Choroid plexus epithelial cell (primary cell): ENCODE results near the gene PYGM.

Source experiments
- DNase-seq: peaks from one replicate; pipeline ENCODE4 v3.0.0-alpha.2; 2010; ENCODE audit warnings: low read depth
- H3K4me3 ChIP-seq: 2 replicates; pipeline ENCODE4 v1.5.1; 2011; ENCODE audit warnings: low read depth, mild to moderate bottlenecking, control low read depth, low read length, moderate library complexity
- TF ChIP-seq, protein P1 (sequence below): conservative IDR thresholded peaks from 2 replicates; pipeline ENCODE4 v1.5.1; 2011; ENCODE audit warnings: low read depth, mild to moderate bottlenecking, control low read depth, inconsistent platforms, low read length, moderate library complexity

Gene PYGM

DNA sequence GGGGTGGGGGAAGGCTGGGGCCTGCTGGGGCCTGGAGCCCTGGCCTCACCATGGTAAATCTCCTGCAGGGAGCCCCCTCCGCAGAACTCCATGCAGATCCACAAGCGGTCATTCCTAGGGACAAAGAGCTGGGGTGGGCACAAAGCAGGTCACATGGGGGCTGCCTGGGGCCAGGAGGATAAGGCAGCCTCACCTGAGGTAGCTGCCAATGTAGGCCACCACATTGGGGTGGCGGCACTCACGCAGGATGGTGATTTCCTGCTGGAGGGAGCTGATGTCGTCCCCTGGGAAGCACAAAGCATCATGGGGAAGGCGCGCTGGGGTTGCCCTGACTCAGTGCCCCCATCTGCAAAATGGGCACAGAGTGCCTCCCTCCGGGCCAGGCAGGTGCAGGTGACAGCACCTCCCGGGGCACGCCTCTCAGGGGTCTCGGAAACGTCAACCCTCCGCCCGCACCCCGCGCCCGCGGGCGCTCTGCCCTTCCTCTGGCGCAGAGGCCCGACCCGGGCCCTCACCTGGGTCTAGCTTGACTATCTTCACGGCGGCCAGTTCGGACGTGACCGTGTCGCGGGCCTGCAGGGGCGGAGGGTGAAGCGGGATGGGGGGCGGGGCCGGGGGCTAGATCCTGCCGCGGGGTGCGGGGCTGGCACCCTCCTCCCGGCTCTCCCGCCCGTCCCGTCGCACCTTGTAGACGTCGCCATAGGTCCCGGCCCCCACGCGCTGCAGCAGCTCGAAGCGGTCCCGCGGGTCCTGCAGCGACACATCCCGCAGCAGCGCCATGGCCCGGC lies 42.8 kb upstream of the PYGM start:
- DNase-seq = no peak
- peak overlapping the region; percentile 66 for H3K4me3 ChIP-seq
- TF ChIP-seq, protein P1, sequence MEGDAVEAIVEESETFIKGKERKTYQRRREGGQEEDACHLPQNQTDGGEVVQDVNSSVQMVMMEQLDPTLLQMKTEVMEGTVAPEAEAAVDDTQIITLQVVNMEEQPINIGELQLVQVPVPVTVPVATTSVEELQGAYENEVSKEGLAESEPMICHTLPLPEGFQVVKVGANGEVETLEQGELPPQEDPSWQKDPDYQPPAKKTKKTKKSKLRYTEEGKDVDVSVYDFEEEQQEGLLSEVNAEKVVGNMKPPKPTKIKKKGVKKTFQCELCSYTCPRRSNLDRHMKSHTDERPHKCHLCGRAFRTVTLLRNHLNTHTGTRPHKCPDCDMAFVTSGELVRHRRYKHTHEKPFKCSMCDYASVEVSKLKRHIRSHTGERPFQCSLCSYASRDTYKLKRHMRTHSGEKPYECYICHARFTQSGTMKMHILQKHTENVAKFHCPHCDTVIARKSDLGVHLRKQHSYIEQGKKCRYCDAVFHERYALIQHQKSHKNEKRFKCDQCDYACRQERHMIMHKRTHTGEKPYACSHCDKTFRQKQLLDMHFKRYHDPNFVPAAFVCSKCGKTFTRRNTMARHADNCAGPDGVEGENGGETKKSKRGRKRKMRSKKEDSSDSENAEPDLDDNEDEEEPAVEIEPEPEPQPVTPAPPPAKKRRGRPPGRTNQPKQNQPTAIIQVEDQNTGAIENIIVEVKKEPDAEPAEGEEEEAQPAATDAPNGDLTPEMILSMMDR = no peak

GRCh38 chr11:64801561-64802369 lies 42.0 kb upstream of the PYGM start:
- H3K4me3 ChIP-seq = peak overlapping the region; percentile 66
- no peak for DNase-seq
- TF ChIP-seq, protein P1 = no peak

- no peak overlapping the region for H3K4me3 ChIP-seq
- TF ChIP-seq, protein P1 = no peak
- no peak for DNase-seq
Observed at GRCh38 chr11:64801158-64801464, 41.3 kb upstream of the PYGM start.

DNA sequence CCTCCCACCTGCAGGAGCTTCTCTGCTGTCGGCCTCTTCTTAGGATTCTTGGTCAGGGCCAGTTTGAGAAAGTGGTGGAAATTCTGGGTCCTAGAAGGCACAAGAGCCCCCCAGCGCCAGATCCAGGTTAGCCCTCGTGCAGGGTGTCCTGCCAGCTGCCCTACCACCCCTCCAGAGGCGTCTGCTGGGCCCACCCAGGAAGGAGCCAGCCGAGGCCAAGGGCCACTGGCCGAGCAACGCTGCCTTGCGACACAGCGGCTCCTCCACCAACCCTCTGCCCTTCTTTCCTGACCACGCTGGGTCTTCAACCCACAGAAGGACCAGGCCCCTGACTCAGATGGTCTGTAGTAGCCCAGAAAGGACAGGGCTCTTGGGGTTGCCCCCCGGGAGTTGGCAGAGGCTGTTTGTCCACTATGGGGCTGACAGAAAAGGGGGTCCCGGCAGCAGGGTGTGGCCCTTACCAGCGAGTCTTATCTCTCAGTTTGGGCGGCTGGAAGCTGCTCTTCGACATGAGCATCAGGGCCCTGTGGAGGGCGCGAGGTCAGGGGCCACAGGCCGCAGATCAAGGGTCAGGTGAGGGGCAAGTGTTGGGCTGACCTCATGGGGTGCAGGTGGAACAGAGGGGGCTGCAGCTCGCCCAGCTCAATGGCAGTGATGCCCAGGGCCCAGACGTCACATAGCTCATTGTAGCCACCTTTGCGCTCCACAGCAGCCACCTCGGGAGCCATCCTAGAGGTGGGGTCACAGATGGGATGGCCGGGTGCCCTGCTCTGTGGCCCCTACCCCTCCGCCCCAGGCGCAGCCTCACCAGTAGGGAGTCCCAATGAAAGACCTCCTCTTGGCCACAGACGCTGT lies 40.8 kb upstream of the PYGM start:
- DNase-seq = no peak
- H3K4me3 ChIP-seq = no peak overlapping the region
- TF ChIP-seq, protein P1 = no peak

- no peak overlapping the region for H3K4me3 ChIP-seq
- DNase-seq = no peak
- TF ChIP-seq, protein P1 = no peak
Observed at GRCh38 chr11:64799623-64800302, 40.0 kb upstream of the PYGM start.

GRCh38 chr11:64799256-64799622 lies 39.5 kb upstream of the PYGM start:
- TF ChIP-seq, protein P1 = no peak
- no peak overlapping the region for H3K4me3 ChIP-seq
- no peak for DNase-seq
